SK-N-SH treated with all-trans-retinoic acid at 6 μM for 48 hours (cell line): ENCODE results near the gene STIL.

Source experiments
- ARNTL ChIP-seq: fragments of 450-650 bp; formaldehyde crosslinking; IDR thresholded peaks from 2 replicates; pipeline ENCODE4 v1.5.0; 2020; ENCODE audit warnings: low read depth, mild to moderate bottlenecking, moderate library complexity, borderline replicate concordance
- ESRRG ChIP-seq: fragments of 250-450 bp; sonication (Bioruptor Pico); IDR thresholded peaks from 2 replicates; pipeline ENCODE4 v1.6.1; 2021; ENCODE audit warnings: mild to moderate bottlenecking

- TF ChIP-seq ESRRG (CRISPR knock-in tag) (no peak), ARNTL (no peak)
These were observed 85.3 kb downstream of the STIL start for GRCh38 chr1:47228644-47229030.
